IMR-90 (cell line): ENCODE data around the gene FMN1.

Source experiments
- BHLHE40 ChIP-seq: fragments of 150-350 bp; IDR thresholded peaks from 2 replicates; pipeline ENCODE4 v1.6.1; 2016; ENCODE audit warnings: mild to moderate bottlenecking, low read depth, low read length
- CEBPB ChIP-seq: IDR thresholded peaks from 2 replicates; pipeline ENCODE4 v1.6.1; 2012; ENCODE audit warnings: low read depth, low read length, improper control_type of control experiment
- CTCF ChIP-seq: conservative IDR thresholded peaks from 2 replicates; pipeline ENCODE4 v1.5.1; 2012; ENCODE audit warnings: mild to moderate bottlenecking, low read depth, low read length, improper control_type of control experiment
- FOS ChIP-seq: fragments of 150-350 bp; IDR thresholded peaks from 2 replicates; pipeline ENCODE4 v1.6.1; 2016; ENCODE audit warnings: low read depth, low read length
- MAFK ChIP-seq: IDR thresholded peaks from 2 replicates; pipeline ENCODE4 v1.6.1; 2012; ENCODE audit warnings: low read depth, low read length, improper control_type of control experiment
- MAZ ChIP-seq: IDR thresholded peaks from 2 replicates; pipeline ENCODE4 v1.6.1; 2012; ENCODE audit warnings: low read depth, mild to moderate bottlenecking, low read length, improper control_type of control experiment, moderate library complexity, borderline replicate concordance
- MXI1 ChIP-seq: IDR thresholded peaks from 2 replicates; pipeline ENCODE4 v1.6.1; 2012; ENCODE audit warnings: low read depth, mild to moderate bottlenecking, low read length, moderate library complexity, borderline replicate concordance
- POLR2A ChIP-seq: IDR thresholded peaks from 2 replicates; pipeline ENCODE4 v1.6.1; 2012; ENCODE audit warnings: mild to moderate bottlenecking, low read depth, low read length
- RAD21 ChIP-seq: IDR thresholded peaks from 2 replicates; pipeline ENCODE4 v1.6.1; 2012; ENCODE audit warnings: low read length, improper control_type of control experiment
- RCOR1 ChIP-seq: IDR thresholded peaks from 2 replicates; pipeline ENCODE4 v1.6.1; 2012; ENCODE audit warnings: mild to moderate bottlenecking, low read length, improper control_type of control experiment; ENCODE audit not compliant: insufficient replicate concordance
- RFX5 ChIP-seq: IDR thresholded peaks from 2 replicates; pipeline ENCODE4 v1.8.0; 2012; ENCODE audit warnings: low read depth, mild to moderate bottlenecking, low read length, moderate library complexity
- SMC3 ChIP-seq: fragments of 150-350 bp; IDR thresholded peaks from 2 replicates; pipeline ENCODE4 v1.6.1; 2016; ENCODE audit warnings: low read depth, mild to moderate bottlenecking, antibody characterized with exemption, low read length, moderate library complexity
- USF2 ChIP-seq: fragments of 150-350 bp; IDR thresholded peaks from 2 replicates; pipeline ENCODE4 v1.6.1; 2017; ENCODE audit warnings: mild to moderate bottlenecking, antibody characterized with exemption, low read length, low read depth

GRCh38 chr15:32767236-32767635, 427.3 kb downstream of the FMN1 start:
- no peak for TF ChIP-seq CTCF
- no peak for TF ChIP-seq MAFK
- TF ChIP-seq RAD21: no peak
- TF ChIP-seq MAZ: no peak
- TF ChIP-seq POLR2A: no peak
- TF ChIP-seq SMC3: no peak
- no peak for TF ChIP-seq FOS
- TF ChIP-seq RCOR1: no peak
- no peak for TF ChIP-seq BHLHE40
- TF ChIP-seq MXI1: no peak
- TF ChIP-seq RFX5: no peak
- TF ChIP-seq CEBPB: no peak
- no peak for TF ChIP-seq USF2
